Uterus (tissue), 4 donors: ENCODE measurements around the gene SDK2. TPM values are rescaled to one million over a fixed set of nuclear protein-coding genes. Genes with fewer than 3 reads are reported as not detected.

Experiments
- DNase-seq, 2 donors: peaks; one replicate each; pipeline ENCODE4 v3.0.0-alpha.2; 2019 to 2020
- H3K27ac ChIP-seq, 2 donors: fragments of 200-600 bp; sonication (generic); 1 replicate in 1 of 2; 2 replicates in 1 of 2; pipeline ENCODE4 v1.5.1; 2016 to 2018
- H3K27me3 ChIP-seq, 2 donors: fragments of 200-600 bp; sonication (generic); one replicate each; pipeline ENCODE4 v1.5.1; 2018 to 2019; ENCODE audit warnings: control low read depth in 1 of 2
- H3K36me3 ChIP-seq, 2 donors: fragments of 200-600 bp; sonication (generic); one replicate each; pipeline ENCODE4 v1.5.1; 2019; ENCODE audit warnings: control low read depth in 1 of 2
- H3K4me1 ChIP-seq, 2 donors: fragments of 200-600 bp; sonication (generic); one replicate each; pipeline ENCODE4 v1.5.1; 2018 to 2019; ENCODE audit warnings: control low read depth in 1 of 2
- H3K4me3 ChIP-seq, 2 donors: fragments of 200-600 bp; sonication (generic); 1 replicate in 1 of 2; 2 replicates in 1 of 2; pipeline ENCODE4 v1.5.1; 2018 to 2019; ENCODE audit warnings: mild to moderate bottlenecking in 1 of 2
- H3K9me3 ChIP-seq, 2 donors: fragments of 200-600 bp; sonication (generic); one replicate each; pipeline ENCODE4 v1.5.1; 2019; ENCODE audit warnings: control low read depth in 1 of 2
- CTCF ChIP-seq, 4 experiments: fragments of 200-600 bp in 2 of 4; fragments of 450-650 bp in 2 of 4; sonication (generic) in 2 of 4; IDR thresholded peaks; one replicate each; pipeline ENCODE4 v1.5.1; 2016 to 2019; ENCODE audit warnings: antibody characterized with exemption in 4 of 4, mild to moderate bottlenecking in 2 of 4, moderate library complexity in 1 of 4
- POLR2A ChIP-seq, 2 donors: fragments of 450-650 bp; IDR thresholded peaks; one replicate each; pipeline ENCODE4 v1.6.1; 2016; ENCODE audit warnings: antibody characterized with exemption in 2 of 2, mild to moderate bottlenecking in 1 of 2, moderate library complexity in 1 of 2
- intact Hi-C: fragments of 100-400 bp; cut with DNase I; formaldehyde crosslinking; loops from one replicate; pipeline ENCODE4 v1.15.1; 2023; ENCODE audit warnings: low total_unique reads
- total RNA-seq, 4 donors: library from RNA; depleted of rRNA in 3 of 4; stranded (reverse); fragments of >200 nt in 3 of 4; gene quantifications; one replicate each; pipeline versions ENCODE4 v1.1.0 to v1.2.4, GENCODE V29; 2014 to 2023
- donor health status: DM: yes; HTN: yes; CAD: no.

Gene SDK2
- total RNA-seq, 4 donors from 2014 or later, result 1.1 to 5.0 TPM; not detected in 2

GRCh38 chr17:73609060-73609459 is 35.2 kb downstream of the SDK2 start:
- no peak overlapping the region for H3K4me3 ChIP-seq
- no peak overlapping the region for H3K27ac ChIP-seq
- intact Hi-C loops, result no loop called here
- H3K9me3 ChIP-seq, result no peaks in the 10 kb centered on the region
- no peaks in the 10 kb centered on the region for H3K27me3 ChIP-seq
- TF ChIP-seq CTCF (IDR thresholded peaks at IDR 0.05), result no peak
- no peak for TF ChIP-seq POLR2A (IDR thresholded peaks at IDR 0.05)
- no peaks in the 10 kb centered on the region for H3K36me3 ChIP-seq
- H3K4me1 ChIP-seq, result no peaks in the 10 kb centered on the region
- no peak for DNase-seq

GRCh38 chr17:73605444-73605843 is 38.8 kb downstream of the SDK2 start:
- TF ChIP-seq POLR2A (IDR thresholded peaks at IDR 0.05) (no peak), CTCF (IDR thresholded peaks at IDR 0.05) (no peak)
- DNase-seq, result no peak
- H3K9me3 ChIP-seq, result no peaks in the 10 kb centered on the region
- H3K4me3 ChIP-seq, result no peak overlapping the region
- no peaks in the 10 kb centered on the region for H3K36me3 ChIP-seq
- H3K27me3 ChIP-seq, result no peaks in the 10 kb centered on the region
- H3K27ac ChIP-seq, result no peak overlapping the region
- no peaks in the 10 kb centered on the region for H3K4me1 ChIP-seq
- intact Hi-C loops, result no loop called here

- TF ChIP-seq POLR2A (IDR thresholded peaks at IDR 0.05) (no peak), CTCF (IDR thresholded peaks at IDR 0.05) (no peak)
- Histone ChIP-seq H3K36me3 (no peaks in the 10 kb centered on the region), H3K9me3 (no peaks in the 10 kb centered on the region), H3K4me3 (no peak overlapping the region), H3K27me3 (no peaks in the 10 kb centered on the region), H3K27ac (no peak overlapping the region), H3K4me1 (no peaks in the 10 kb centered on the region)
- intact Hi-C loops, result no loop called here
- DNase-seq, result no peak
Observed at GRCh38 chr17:73604476-73604875, 39.8 kb downstream of the SDK2 start.

- H3K27me3 ChIP-seq, result no peaks in the 10 kb centered on the region
Observed at GRCh38 chr17:73603971-73604370, 40.3 kb downstream of the SDK2 start.

More at GRCh38 chr17:73603971-73604370, 40.3 kb downstream of the SDK2 start:
- TF ChIP-seq CTCF (IDR thresholded peaks at IDR 0.05), result no peak
- no peak for TF ChIP-seq POLR2A (IDR thresholded peaks at IDR 0.05)
- H3K36me3 ChIP-seq, result no peaks in the 10 kb centered on the region
- H3K27ac ChIP-seq, result no peak overlapping the region
- no peaks in the 10 kb centered on the region for H3K4me1 ChIP-seq
- DNase-seq, result no peak
- H3K9me3 ChIP-seq, result no peaks in the 10 kb centered on the region
- H3K4me3 ChIP-seq, result no peak overlapping the region
- intact Hi-C loops, result no loop called here
